GM20431 (cell line): ENCODE measurements around the gene EXPH5.

Experiments used
- in situ Hi-C: fragments of 300-500 bp; cut with MseI, MboI; formaldehyde crosslinking; loops from one replicate; pipeline ENCODE4 v1.15.0; 2020; ENCODE audit warnings: low sequenced_read_pairs; ENCODE audit not compliant: unreplicated experiment

The EXPH5 gene

GRCh38 chr11:108565653-108566052, 27.9 kb downstream of the EXPH5 start:
- in situ Hi-C loops, result no loop called here

DNA sequence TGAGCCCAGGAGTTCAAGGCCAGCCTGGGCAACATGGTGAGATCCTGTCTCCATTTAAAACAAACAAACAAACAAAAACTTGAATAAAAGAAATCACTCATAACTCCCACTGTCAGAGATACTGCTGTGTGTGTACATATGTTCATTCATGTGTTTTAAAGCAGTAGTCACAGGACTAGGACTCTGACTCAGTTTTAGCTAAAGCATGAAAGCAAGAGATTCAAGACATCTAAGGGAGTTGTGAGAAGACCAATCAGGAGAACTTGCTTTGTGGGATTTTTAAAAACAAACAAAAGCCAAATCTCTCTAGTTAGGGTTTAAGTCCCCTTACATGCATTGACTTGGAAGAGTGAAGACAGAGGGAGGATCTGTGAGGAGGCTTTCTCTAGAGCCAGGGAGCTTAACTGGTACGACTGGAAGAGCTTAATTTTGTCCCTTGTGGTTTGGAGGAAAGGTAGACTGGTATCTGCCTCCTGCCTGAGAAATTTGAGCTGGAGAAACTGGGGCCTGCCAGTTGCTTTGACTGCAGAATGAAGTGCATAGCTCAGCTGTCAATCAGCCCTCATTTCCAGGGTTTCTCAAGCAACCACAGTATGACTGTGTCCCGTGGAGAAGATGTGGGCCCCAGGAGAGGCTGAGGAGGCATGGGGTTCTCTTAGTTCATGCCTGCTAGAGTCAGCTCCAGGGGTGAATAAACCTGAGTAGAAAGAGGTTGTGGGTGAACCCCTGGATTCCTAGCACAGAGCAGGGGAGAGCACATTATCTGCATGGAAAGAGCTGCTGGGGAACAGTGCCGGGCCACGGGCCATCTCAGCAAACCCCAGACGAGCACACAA, 30.6 kb downstream of the EXPH5 start:
- in situ Hi-C loops, result no loop called here

DNA sequence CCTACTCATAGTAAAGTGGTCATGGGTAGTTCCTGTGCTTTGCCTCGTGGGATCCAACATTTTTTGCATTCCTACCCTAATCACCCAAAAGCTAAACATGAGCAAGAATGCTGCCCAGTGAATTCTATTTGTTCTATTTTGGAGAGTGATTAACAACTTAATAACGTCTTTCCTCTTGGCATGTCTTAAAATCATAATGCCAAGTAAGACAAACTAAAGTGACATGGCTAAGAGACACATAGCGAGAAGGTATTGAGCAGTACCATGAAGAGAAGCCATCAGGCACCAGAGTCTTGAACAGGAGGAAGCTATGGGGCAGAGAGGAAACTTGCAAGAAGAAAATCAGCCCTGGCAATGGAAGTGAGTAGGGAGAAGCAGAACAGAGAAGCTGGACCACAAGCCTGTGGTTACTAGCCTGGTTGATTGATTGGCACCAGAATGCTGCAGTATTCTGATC, 32.0 kb downstream of the EXPH5 start:
- in situ Hi-C loops, result no loop called here

GRCh38 chr11:108559904-108560303, 33.7 kb downstream of the EXPH5 start:
- in situ Hi-C loops, result no loop called here

- in situ Hi-C loops, result no loop called here
These were observed 34.2 kb downstream of the EXPH5 start for GRCh38 chr11:108559340-108559739.

DNA sequence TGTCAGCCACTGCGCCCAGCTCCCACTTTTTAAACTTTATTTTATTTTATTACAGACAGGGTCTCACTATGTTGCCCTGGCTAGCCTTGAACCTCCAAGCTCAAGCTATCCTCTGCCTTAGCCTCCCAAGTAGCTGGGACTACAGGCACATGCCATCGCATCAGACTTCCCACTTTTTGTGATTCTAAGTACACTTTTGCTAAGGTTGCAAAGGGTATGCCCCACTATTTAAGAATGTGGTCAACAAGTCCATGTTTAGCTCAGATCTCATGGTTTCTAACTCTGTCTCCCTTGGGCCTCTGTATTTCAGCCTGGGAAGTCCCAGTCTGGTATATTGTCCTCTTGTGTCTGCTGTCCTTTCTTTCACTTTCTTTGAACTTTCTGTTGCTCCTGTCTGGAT, 35.3 kb downstream of the EXPH5 start:
- in situ Hi-C loops, result no loop called here

GRCh38 chr11:108556019-108556418, 37.5 kb downstream of the EXPH5 start:
- in situ Hi-C loops, result no loop called here

GRCh38 chr11:108551651-108552462, 41.7 kb downstream of the EXPH5 start:
- in situ Hi-C loops, result no loop called here

GRCh38 chr11:108549319-108549885, 44.2 kb downstream of the EXPH5 start:
- in situ Hi-C loops, result no loop called here

DNA sequence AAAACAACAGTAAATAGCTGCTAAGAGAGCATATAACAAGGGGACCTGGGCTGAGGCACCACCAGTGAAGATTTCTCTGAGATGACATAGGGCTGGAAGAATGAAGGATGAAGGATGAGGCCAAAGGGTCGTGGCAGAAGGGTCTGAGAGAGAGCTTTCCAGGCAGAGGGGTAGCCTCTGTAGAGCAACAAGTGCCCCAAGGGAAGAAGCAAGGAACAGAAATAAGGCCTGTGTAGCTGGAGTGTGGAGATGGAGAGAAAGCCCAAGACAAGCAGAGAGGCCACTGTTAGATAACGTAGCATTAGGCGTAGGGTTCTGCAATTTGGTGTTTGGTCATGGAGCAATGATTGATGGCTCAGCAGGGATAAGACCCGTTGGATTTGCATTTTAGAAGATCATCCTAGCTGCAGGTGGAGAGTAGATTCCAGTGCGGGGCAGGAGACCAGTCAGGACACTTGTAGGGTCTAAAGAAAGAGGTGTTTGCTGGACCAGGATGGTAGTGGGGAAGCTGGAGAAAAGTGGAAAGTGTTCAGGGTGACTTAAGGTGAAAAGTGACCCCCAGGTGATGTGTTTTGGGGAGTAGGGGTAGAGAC, 47.6 kb downstream of the EXPH5 start:
- in situ Hi-C loops, result no loop called here

DNA sequence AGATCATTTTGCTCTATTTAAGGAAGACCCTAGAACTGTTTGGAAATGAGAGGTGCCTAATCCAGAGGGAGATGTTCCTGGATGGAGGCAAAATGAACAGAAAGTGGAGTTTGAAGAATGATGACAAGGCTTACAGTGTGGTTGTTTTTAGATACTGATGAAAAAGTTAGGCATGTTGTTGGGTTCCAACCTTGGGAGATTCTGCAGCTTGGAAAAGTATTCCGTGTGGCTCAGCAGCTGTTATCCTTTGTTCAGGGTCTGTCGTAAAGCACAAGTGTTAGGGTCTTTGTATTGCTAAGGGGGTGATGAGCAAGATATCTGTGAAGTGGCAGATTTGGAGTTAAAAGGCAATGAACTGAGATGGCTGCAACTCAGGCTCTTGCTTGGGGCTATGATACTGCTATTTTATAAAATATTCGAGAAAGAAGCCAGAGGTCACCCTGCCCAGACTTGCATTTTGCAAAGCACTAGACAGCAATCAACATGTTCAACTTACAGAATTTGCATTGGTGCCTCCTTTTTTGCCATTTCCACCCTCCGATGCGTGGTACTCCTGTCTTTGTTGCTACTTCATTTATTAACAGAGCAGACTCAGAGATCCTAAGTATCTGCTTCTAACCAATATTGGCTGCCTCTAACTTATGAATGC, 50.1 kb downstream of the EXPH5 start:
- in situ Hi-C loops, result no loop called here

GRCh38 chr11:108541531-108541930, 52.0 kb downstream of the EXPH5 start:
- in situ Hi-C loops, result no loop called here

DNA sequence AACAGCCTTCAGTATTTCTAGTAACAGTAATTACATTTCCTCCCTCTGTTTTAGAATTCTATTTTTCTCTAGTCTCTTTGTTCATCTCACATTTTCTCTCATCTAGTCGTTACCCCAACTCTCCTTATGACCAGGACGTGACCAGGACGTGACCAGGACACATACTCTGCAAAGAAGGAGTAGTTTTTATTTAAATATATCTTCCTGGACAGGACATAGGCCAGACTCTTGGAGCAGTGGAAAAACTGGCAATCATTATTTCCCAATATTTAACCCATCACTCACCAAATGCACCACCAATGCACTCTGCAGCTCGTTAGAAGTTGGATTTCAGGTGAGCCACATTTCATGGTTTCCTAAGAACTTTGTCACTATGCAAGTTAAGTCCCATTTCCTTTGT, 55.1 kb downstream of the EXPH5 start:
- in situ Hi-C loops, result no loop called here

- in situ Hi-C loops, result no loop called here
These were observed 55.5 kb downstream of the EXPH5 start for GRCh38 chr11:108538022-108538424.

DNA sequence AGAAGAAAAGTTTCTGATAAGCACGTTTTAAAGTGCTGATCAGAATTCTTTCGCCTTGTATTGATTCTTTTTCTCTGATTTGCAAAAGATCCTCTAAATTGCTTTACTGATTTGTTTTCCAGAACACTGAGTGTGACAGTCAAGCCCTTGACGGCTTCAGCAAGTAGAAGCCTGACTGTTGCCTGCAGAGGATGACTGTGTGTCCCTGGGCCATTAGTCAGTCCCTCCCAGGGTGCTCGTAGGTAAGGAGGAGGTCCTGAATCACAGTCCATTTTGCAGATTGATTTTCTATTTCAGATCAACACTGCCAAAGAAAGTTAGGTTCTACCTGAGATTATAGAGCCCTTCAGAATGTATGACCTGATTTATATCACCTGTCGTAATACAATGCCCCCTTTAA, 56.8 kb downstream of the EXPH5 start:
- in situ Hi-C loops, result no loop called here

GRCh38 chr11:108535384-108535955, 58.1 kb downstream of the EXPH5 start:
- in situ Hi-C loops, result no loop called here

GRCh38 chr11:108534274-108534882, 59.2 kb downstream of the EXPH5 start:
- in situ Hi-C loops, result no loop called here

DNA sequence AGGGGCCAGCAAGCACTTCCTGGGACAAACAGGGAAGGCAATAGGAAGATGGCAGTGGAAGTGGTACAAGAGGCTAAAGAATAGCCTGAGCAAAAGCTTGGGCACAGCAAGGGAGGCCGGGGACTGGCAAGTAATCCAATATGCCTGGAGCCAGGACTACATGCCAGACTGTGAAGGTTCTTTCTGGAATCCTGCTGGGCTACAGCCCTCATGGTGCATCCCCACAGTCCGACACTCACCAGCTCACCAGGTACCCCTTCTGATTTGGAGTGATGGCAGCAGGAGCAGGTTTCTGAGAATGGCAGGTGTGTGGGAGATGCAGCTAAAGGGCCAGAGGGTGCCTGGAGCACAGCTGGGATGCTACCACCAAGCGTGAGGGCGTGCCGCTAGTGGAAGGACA, 63.1 kb downstream of the EXPH5 start:
- in situ Hi-C loops, result no loop called here

- in situ Hi-C loops, result no loop called here
These were observed 66.2 kb downstream of the EXPH5 start for GRCh38 chr11:108527382-108527781.
